Sigmoid colon (tissue), 4 donors: ENCODE data around the gene CHIT1.

Source experiments
- EP300 ChIP-seq, 4 donors: sonication (generic); formaldehyde crosslinking; IDR thresholded peaks; one replicate each; pipeline ENCODE4 v1.6.1; 2017; ENCODE audit warnings: antibody characterized with exemption in 4 of 4
- POLR2A ChIP-seq, 2 donors: fragments of 450-650 bp; IDR thresholded peaks; one replicate each; pipeline ENCODE4 v1.6.1; 2016; ENCODE audit warnings: antibody characterized with exemption in 2 of 2, mild to moderate bottlenecking in 2 of 2, moderate library complexity in 2 of 2
- POLR2AphosphoS5 ChIP-seq, 4 donors: sonication (generic); formaldehyde crosslinking; IDR thresholded peaks; one replicate each; pipeline ENCODE4 v1.6.1; 2017; ENCODE audit warnings: antibody characterized with exemption in 4 of 4
- TF ChIP-seq, protein P1 (sequence below), 4 experiments: fragments of 450-650 bp in 3 of 4; fragments of 200-600 bp in 1 of 4; IDR thresholded peaks; one replicate each; pipeline ENCODE4 v1.5.1; 2016 to 2019; ENCODE audit warnings: antibody characterized with exemption in 4 of 4, mild to moderate bottlenecking in 3 of 4, moderate library complexity in 2 of 4

DNA sequence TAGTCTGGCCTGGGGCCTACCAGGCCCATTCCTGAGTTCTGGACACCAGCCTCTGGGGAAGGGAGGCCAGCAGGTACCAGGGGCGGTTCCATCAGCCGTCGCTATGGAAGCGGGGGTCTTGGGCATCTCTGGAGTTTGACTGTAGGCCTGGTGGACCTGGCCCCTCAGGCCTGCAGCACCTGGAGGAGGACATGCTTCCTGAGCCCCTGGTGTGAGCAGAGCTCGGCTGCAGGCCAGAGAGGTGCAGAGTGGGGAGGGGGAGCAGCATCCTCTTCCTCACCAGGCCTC lies 61.6 kb downstream of the CHIT1 start:
- TF ChIP-seq, protein P1, sequence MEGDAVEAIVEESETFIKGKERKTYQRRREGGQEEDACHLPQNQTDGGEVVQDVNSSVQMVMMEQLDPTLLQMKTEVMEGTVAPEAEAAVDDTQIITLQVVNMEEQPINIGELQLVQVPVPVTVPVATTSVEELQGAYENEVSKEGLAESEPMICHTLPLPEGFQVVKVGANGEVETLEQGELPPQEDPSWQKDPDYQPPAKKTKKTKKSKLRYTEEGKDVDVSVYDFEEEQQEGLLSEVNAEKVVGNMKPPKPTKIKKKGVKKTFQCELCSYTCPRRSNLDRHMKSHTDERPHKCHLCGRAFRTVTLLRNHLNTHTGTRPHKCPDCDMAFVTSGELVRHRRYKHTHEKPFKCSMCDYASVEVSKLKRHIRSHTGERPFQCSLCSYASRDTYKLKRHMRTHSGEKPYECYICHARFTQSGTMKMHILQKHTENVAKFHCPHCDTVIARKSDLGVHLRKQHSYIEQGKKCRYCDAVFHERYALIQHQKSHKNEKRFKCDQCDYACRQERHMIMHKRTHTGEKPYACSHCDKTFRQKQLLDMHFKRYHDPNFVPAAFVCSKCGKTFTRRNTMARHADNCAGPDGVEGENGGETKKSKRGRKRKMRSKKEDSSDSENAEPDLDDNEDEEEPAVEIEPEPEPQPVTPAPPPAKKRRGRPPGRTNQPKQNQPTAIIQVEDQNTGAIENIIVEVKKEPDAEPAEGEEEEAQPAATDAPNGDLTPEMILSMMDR (IDR thresholded peaks at IDR 0.05), result no peak
- TF ChIP-seq EP300 (IDR thresholded peaks at IDR 0.05) (no peak), POLR2A (IDR thresholded peaks at IDR 0.05) (no peak), POLR2AphosphoS5 (IDR thresholded peaks at IDR 0.05) (no peak)
